Activated effector memory CD4-positive, alpha-beta T cell treated with Interleukin-2 at 50 U/mL for 16 hours (primary cell): ENCODE data around the gene AP1G2.

ENCODE experiments used
- DNase-seq: peaks from one replicate; pipeline ENCODE4 v3.0.0-alpha.2; 2020

AP1G2 gene

GRCh38 chr14:23556700-23557440 is 10.7 kb downstream of the AP1G2 start:
- no peak for DNase-seq

- DNase-seq, result peak; percentile 87
Observed at GRCh38 chr14:23555882-23556699, 11.5 kb downstream of the AP1G2 start, which contains the start of gene THTPA. Gene THTPA, plus strand, starts transcription at chr14:23556271. Its CDS starts 487 bp downstream, at chr14:23556758.

GRCh38 chr14:23555533-23555881 is 12.1 kb downstream of the AP1G2 start:
- no peak for DNase-seq

GRCh38 chr14:23551266-23552028 is 16.1 kb downstream of the AP1G2 start, which contains the start of gene ZFHX2:
Gene ZFHX2, minus strand, starts transcription at chr14:23551765. Its CDS starts 16,440 bp downstream, at chr14:23535325.
- DNase-seq, result peak; percentile 62

- DNase-seq, result no peak
Observed at GRCh38 chr14:23550812-23551265, 16.8 kb downstream of the AP1G2 start.

- DNase-seq, result no peak
Observed at GRCh38 chr14:23550131-23550811, 17.3 kb downstream of the AP1G2 start.

- DNase-seq, result no peak
Observed at GRCh38 chr14:23548351-23549318, 19.0 kb downstream of the AP1G2 start.

GRCh38 chr14:23547924-23548323 is 19.7 kb downstream of the AP1G2 start:
- no peak for DNase-seq

- DNase-seq, result no peak
Observed at GRCh38 chr14:23546450-23547035, 21.0 kb downstream of the AP1G2 start.

GRCh38 chr14:23545740-23546365 is 21.7 kb downstream of the AP1G2 start:
- no peak for DNase-seq

GRCh38 chr14:23544511-23545447 is 22.8 kb downstream of the AP1G2 start:
- no peak for DNase-seq

- DNase-seq, result no peak
Observed at GRCh38 chr14:23543403-23543802, 24.2 kb downstream of the AP1G2 start.

GRCh38 chr14:23542261-23542660 is 25.3 kb downstream of the AP1G2 start:
- DNase-seq, result no peak

GRCh38 chr14:23540141-23540469 is 27.5 kb downstream of the AP1G2 start:
- no peak for DNase-seq

GRCh38 chr14:23539248-23540140 is 28.1 kb downstream of the AP1G2 start:
- no peak for DNase-seq

- DNase-seq, result no peak
Observed at GRCh38 chr14:23538785-23539184, 28.8 kb downstream of the AP1G2 start.

GRCh38 chr14:23538050-23538718 is 29.4 kb downstream of the AP1G2 start:
- no peak for DNase-seq
